Measurements from ENCODE around the gene CNKSR1. TPM values are rescaled to one million over a fixed set of nuclear protein-coding genes. Genes with fewer than 3 reads are reported as not detected.

CNKSR1 gene
- total RNA-seq, 1 donor from 2014 or later, result not detected

- intact Hi-C loops (cut with DNase I), result loop anchor here (1.0 to 10.0 kb wide), 6 partner anchors 51 to 329 kb away; partner anchors contain the start of genes HMGN2, PDIK1L, STMN1 and ZNF593
- TF ChIP-seq CTCF (IDR thresholded peaks at IDR 0.05), result peak; percentile 63 to 81 (median 63)
- H3K27ac ChIP-seq, result peak within 1 kb of the TSS; percentile 76 to 84
- H3K4me1 ChIP-seq, result no peaks in the 10 kb centered on the region
- H3K27me3 ChIP-seq, result no peaks in the 10 kb centered on the region
- peak within 1 kb of the TSS; percentile 73 to 87 for H3K4me3 ChIP-seq
- DNase-seq (ENCODE audit: low spot score in 2 of 2), result peak; percentile 83 to 98
- no peaks in the 10 kb centered on the region for H3K9me3 ChIP-seq
- H3K36me3 ChIP-seq, result no peaks in the 10 kb centered on the region
These were observed 56.8 kb downstream of the CNKSR1 start, which contains the start of gene CEP85 for GRCh38 chr1:26233903-26234643. Gene CEP85, plus strand, starts transcription at chr1:26234200. Its CDS starts 5,584 bp downstream, at chr1:26239784.

DNA sequence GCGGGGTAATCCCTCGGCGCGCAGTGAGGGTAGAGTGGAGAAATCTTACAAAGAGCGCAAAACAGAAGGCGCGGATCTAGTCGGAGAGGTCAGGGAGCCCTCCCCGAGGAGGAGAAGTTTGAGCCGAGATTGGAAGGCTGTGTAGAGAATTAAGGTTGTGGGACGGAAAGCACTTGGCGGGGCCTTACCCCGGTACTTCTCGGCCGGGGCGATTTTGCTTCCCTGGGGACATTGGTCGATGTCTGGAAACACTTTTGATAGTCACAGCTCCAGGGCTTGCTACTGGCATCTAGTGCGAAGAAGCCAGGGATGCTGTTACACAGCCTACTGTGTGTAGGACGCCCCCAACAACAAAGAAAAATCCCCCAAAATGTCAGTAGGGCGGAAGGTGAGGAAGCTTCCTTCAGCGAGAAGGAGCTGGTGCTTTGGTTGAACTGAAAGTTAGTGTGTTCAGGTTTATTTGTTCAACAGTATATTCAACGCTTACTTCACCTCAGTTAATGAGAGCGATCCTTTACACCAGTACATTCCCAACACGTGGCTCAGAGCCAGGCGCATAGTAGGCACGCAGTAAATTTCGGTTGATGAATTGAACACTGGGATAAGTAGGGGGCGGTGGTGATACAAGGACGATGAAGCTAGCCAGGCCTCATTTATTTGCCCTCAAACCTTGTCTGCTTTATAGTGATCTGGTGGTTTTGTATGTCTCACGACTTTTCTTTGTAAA lies 57.5 kb downstream of the CNKSR1 start:
- Histone ChIP-seq H3K4me3 (peak overlapping the region; percentile 73 to 87), H3K36me3 (no peaks in the 10 kb centered on the region), H3K9me3 (no peaks in the 10 kb centered on the region), H3K27me3 (no peaks in the 10 kb centered on the region), H3K27ac (peak overlapping the region; percentile 76 to 84), H3K4me1 (no peaks in the 10 kb centered on the region)
- peak in 1 of 2 donors; percentile 64 for DNase-seq (ENCODE audit: low spot score in 2 of 2)
- TF ChIP-seq CTCF (IDR thresholded peaks at IDR 0.05), result no peak
- intact Hi-C loops (cut with DNase I), result loop anchor here (1.0 to 10.0 kb wide), 6 partner anchors 50 to 330 kb away; partner anchors contain the start of genes HMGN2, PDIK1L, STMN1 and ZNF593

DNA sequence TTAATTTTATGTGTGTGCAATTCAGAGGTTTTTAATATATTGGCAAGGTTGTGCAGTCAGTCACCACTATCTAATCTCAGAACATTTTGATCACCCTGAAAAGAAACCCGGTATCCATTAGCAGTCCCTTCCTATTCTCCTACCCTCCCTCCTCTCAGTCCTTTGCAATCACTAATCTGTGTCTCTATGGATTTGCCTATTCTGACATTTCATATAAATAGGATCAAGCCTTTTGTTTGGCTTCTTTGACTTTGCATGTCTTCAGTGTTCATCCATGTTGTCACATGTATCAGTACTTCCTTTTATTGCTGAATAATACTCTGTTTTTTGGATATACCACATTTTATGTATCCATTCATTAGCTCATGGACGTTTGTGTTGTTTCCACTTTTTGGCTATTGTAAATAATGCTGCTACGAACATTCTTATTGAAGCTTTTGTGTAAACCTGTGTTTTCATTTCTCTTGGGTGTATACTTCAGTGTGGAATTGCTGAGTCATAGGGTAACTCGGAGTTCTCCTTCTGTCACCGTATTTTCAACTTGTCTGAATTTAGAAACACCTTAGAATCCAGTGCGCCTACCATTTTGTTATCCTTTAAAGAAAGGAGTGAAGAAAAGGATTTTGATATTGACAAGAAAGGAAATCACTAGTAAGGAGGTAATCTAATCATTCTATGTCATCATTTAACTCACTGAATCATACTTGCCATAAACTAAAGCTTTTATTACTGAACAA lies 60.1 kb downstream of the CNKSR1 start:
- no peaks in the 10 kb centered on the region for H3K9me3 ChIP-seq
- no peak overlapping the region for H3K4me3 ChIP-seq
- intact Hi-C loops (cut with DNase I), result loop anchor here (10.0 kb wide), 1 partner anchor 333 kb away; the partner anchor contains the start of gene STMN1
- DNase-seq (ENCODE audit: low spot score in 2 of 2), result no peak
- H3K27ac ChIP-seq, result no peak overlapping the region
- H3K27me3 ChIP-seq, result no peaks in the 10 kb centered on the region
- no peak for TF ChIP-seq CTCF (IDR thresholded peaks at IDR 0.05)
- H3K36me3 ChIP-seq, result no peaks in the 10 kb centered on the region
- no peaks in the 10 kb centered on the region for H3K4me1 ChIP-seq

Other genes starting within 250 kb of the CNKSR1 start
- 1.3 TPM for gene PAFAH2, start 179.4 kb upstream of the CNKSR1 start, total RNA-seq
- gene EXTL1, start 155.7 kb upstream of the CNKSR1 start, total RNA-seq, result 0.85 TPM
- gene SLC30A2, start 131.4 kb upstream of the CNKSR1 start, total RNA-seq, result not detected
- gene TRIM63, start 109.9 kb upstream of the CNKSR1 start, total RNA-seq, result not detected
- 4.0 TPM for gene PDIK1L, start 65.7 kb upstream of the CNKSR1 start, total RNA-seq
- 60.0 TPM for gene FAM110D, start 18.4 kb upstream of the CNKSR1 start, total RNA-seq
- gene C1orf232, start 8.5 kb upstream of the CNKSR1 start, total RNA-seq, result not detected
- 90.0 TPM for gene ZNF593, start 7.6 kb upstream of the CNKSR1 start, total RNA-seq
- not detected for gene ZNF593OS, start 5.7 kb upstream of the CNKSR1 start, total RNA-seq
- not detected for gene CATSPER4, start 13.1 kb downstream of the CNKSR1 start, total RNA-seq
- gene CEP85, start 56.7 kb downstream of the CNKSR1 start, total RNA-seq, result 5.0 TPM
- 228 TPM for gene SH3BGRL3, start 102.6 kb downstream of the CNKSR1 start, total RNA-seq
- 14.5 TPM for gene UBXN11, start 129.1 kb downstream of the CNKSR1 start, total RNA-seq
- not detected for gene CD52, start 140.5 kb downstream of the CNKSR1 start, total RNA-seq
- gene CRYBG2, start 176.6 kb downstream of the CNKSR1 start, total RNA-seq, result not detected
- gene ZNF683, start 195.3 kb downstream of the CNKSR1 start, total RNA-seq, result not detected
- not detected for gene LIN28A, start 233.3 kb downstream of the CNKSR1 start, total RNA-seq

Measured in ascending aorta (tissue), 2 donors.